ENCODE results near the gene PARD3.
"Not testable (repeated sequence)": the region's sequence is repeated elsewhere in the genome, so short reads cannot be mapped to it uniquely, and the experiment has no call there.

PARD3 gene

DNA sequence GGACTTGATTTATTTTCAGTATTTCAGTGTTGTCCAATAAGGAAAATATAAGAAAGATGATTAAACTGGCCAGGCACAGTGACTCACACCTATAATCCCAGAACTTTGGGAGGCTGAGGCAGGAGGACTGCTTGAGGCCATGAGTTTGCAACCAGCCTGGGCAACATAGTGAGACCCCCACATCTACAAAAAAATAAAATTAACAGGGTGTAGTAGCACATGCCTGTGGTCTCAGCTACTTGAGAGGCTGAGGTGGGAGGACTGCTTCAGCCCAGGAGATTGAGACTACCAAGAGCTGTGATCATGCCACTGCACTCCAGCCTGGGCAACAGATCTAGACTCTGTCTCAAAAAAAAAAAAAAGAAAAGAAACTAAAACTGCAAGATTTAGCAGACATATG lies 138.0 kb downstream of the PARD3 start:
- DNase-seq, result no peak

DNA sequence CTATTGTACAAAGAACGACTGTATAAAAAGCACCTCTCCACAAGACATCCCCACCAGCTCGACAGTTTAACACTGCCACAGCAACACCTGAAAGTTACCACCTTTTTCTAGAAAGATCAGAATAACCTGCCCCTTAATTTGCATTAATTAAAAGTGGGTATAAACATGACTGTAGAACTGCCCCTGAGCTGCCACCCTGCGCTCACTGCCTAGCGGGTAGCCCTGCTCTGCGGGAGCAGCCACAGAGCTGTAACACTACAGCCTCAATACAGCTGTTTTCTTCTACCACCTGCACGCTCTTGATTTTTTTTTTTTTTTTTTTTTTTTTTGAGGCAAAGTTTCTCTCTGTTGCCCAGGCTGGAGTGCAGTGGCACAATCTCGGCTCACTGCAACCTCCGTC lies 140.9 kb downstream of the PARD3 start:
- DNase-seq, result no peak

DNA sequence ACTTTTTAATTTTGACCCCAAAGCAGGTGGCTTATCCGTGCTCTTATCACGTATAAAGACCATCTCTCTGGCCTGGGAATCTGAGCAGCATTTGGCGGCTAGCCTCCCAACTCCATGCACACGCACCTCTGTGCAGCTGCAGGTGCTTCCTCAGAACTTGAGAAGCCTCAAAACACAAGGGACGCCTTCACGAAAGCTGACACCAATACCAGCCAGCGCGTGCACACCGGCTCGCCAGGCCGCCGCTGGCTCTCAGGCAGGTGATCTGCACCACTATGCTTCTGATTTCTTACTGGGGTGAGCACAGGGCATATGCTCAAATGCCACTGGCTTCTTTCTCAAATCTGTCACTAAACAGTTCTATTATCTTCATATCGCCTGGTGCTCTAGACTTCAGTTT lies 145.0 kb downstream of the PARD3 start:
- DNase-seq, result no peak

DNA sequence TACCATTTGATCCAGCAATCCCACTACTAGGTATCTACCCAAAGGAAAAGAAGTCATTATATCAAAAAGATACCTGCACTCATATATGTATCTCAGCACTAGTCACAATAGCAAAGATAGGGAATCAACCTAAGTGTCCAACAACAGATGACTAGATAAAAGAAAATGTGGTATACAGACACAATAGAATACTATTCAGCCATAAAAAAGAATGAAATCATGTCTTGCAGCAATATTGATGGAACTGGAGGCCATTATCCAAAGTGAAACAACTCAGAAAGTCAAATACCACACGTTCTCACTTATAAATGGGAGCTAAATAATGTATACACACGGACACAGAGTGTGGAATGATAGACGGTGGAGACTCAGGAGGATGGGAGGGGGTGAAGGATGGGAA lies 146.0 kb downstream of the PARD3 start:
- DNase-seq, result no peak

DNA sequence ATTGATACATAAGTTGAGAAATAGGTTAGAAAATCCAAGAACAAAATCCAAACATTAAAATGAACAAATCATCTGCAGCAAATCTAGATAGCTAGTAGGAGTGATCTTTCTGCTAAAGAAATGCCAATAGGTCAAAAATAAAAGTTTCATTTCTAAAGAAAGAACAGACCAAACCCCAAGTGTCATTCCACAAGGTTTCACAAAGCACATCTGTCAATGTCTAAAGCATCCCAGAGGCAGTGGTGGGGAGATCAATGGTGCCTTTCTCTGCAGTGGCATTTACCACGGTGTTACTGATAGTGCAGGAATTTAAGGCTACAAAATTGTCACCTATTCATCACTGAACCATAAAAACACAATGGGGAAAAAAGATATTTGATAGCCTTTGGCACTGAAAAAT lies 147.9 kb downstream of the PARD3 start:
- DNase-seq, result no peak

DNA sequence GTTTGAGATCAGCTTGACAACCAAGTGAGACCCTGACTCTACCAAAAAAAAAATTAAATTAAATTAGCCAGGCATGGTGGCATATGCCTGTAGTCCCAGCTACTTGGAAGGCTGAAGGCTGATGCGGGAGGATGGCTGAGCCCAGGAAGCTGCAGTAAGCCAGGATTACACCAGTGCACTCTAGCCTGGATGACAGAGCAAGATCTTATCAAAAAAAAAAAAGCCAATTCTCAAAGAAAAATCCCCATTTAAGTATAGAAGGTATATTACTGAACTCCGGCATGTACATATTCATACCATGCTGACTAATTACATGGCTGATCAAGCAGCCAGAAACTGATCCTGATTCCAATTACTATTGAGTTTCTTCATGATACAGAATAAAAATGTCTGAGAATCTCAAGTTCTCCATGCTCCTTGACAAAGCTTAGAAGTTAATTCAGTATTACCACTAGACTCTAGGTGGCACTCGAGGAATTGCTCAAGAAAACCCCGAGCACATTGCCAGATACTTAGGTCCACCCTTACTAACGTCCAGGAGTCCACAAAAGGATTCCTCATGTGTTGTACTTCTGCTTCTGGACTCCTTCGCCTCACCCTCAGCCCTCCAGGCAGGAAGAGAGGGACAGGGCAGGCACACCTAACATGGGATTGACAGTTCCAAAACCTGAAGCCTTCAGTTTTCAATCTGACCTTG lies 148.9 kb downstream of the PARD3 start:
- DNase-seq, result no peak

DNA sequence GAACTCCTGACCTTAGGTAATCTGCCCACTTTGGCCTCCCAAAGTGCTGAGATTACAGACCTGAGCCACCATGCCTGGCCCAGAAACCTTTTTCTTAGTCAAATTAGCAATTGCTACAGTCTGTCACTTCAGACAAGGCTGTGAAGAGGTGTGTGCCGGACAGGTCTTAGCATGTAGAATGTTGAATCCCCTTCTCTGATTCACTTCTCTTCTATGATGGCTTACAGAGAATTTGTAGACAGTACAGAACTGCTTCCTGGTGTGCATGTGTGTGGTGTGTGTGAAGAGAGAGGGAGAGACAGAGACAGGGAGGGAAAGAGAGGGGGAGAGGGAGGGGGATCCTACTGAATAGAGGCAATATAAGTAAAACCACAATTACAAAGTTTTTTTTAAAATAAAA lies 150.4 kb downstream of the PARD3 start:
- DNase-seq, result no peak

DNA sequence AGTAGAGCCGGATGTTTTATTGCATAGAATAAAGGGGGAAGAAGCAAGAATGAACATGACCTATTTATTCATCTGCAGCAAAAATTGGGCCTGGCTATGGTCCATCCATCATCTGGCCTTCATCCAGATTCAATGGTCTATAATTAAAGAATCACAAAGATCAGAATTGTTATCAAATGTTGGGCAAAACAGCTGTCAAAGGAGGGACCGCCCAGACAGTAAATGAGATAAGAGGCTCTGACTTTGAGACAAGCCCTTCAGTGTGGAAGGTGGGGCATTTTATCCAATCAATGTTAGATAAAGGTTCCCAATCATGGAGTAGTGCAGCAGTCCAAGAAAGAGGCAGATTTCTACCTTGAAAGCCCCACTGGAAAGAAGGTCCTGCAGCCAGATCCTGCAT lies 153.5 kb downstream of the PARD3 start:
- no peak for DNase-seq

DNA sequence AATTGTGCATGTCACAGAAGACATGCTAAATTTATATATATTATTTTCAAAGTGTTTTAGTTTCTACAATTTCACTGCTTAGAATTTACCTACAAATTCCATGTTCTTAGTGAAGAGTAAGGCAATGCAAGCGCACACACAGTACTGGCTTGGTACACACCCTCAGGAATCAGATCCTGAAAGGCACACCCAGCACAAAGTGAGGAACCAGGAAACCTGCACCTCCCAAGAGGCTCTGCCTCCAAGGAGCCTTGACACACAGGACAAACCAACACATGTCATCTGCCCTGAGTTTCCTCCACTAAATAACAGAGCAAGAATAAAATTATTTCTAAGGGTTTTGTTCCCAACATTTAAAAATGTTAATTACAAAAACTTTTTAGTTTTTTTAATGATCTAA lies 156.2 kb downstream of the PARD3 start:
- no peak for DNase-seq

DNA sequence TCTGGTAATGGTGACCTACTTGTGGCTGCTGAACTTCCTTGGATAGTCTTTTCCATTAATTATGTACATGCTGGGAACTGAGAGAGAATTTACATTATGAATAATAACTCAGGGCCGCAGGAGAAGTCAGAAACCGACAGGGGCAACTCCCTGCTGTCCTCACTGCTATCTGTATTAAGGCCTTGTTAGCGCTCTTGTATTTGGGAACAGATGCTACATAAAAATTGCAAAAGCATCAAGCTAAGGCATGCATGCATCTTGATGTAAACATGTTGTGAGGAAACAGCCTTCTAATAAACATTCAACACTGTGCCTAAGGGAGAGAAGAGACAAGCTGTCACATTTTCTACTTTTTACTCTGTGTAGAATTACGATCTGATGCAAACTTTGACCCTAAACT lies 158.4 kb downstream of the PARD3 start:
- DNase-seq, result no peak

DNA sequence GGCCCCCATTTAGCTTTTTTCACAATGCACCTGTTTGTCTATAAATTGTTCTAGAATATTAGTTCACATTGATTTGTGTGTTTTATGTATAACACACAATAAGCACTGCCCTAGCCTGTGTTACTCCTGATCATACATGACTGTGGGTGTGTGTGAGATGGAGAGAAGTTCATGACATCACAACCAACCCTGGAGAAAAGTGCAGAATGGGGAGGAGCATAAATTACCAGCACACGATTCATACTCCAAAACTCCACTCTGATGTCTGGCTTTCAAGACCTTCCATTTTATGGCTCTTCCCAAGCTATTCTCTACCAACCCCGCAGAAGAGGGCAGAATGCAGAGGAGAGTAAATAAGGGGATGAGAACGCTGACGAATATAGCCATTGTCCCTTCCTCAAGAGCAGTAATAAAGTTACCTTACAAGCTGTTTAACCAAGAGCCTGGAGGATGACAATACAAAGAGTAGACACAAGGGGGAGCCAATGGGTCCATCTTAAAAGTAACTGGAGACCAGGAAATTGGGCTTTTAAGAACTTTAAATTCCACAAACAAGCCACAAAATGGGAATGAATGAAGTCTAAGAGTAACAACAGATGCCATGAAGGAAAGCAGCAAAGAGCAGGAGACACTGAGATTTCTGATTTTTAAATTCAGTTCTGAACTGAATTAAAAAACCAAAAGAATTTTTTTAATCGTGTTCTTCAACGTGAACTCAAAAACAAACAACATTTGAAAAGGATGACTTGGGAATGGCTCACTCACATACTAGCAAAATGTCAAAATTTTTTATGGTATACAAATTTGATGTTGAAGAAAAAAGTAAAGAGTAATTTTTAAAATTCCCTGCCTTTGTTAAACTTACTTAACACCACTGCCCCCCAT lies 159.6 kb downstream of the PARD3 start:
- DNase-seq, result no peak

DNA sequence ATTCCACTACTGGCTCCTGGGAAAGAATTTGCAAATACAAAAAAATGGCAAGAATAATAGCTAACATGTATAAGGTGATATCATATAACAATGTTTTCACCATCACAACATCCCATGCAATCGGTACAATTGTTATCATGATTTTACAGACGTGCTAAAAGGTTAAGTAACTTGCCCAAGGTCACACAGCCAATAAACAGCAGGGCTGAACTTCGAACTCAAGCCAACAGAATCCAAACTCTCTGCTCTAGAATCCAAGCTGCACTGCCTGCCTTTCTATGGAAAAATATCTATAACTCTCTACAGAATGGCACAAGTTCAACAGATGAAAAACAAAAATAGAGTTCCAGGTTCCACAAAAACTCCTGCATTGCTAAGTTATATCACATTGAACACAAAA lies 160.9 kb downstream of the PARD3 start:
- DNase-seq, result no peak

DNA sequence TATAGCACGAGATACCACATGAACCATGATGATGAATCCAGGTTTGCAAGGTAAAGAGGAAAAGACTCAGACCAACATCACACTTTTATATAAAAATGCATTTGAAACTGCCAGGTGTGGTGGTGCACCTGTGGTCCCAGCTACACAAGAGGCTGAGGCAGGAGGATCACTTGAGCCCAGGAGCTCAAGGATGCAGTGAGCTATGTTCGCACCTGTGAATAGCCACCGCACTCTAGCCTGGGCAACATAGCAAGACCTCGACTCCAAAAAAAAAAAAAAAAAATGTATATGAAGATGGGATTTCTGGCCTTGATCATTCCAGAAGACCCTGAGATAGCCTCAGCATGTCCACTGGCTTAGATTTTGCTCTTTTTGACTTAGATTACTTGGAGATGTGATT lies 161.6 kb downstream of the PARD3 start:
- no peak for DNase-seq

DNA sequence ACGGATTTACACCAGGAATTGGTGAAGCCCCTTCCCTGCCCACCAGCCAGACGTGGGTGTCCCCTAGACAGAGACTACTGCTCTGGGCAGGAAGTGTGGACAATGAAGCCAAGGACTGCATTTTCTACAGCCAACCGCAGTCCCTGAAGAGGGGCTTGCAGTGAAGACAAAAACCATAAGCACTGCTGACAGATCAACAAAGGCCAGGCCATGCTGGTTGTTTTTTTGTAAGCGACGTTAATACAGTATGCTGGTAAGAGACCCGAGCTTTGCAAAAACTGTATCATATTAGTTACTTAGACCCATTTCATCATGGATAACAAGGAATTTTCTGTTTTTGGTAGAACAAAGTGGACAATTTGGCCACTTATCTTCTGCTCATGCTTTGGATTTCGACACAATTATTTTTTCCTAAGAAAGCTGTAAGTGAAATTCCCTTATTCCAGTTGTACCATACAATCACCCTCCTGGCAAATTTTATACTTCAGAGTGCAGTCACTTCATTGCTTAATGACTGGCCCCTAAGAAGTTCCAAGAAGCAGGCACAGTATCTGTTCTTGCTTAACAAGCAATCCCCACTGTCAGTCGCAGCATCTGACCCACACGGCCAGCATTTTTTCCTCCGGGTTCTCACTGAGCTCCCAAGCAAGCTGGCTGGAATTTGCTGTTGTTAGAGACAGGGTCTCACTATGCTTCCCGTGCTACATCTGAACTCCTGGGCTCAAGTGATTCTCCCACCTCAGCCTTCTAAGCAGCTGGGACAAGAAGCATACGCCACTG lies 163.5 kb downstream of the PARD3 start:
- DNase-seq, result no peak

DNA sequence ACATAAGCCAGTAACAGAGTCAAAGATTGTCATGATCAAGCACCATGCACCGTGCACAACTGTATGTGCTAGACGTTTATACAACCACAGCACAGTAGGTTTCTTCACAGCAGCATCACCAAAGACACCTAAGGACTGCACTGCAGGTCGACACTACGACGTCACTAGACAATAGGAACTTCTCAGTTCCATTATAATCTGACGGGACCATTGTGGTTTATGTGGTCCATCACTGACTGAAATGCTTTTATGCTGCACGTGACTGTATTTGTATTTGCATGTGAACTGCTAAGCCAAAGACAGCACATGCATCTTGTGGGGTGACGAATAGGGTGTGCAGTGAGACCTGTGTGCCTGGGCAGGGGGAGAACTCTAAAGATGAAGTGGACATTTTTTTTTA lies 164.9 kb downstream of the PARD3 start:
- DNase-seq, result no peak

DNA sequence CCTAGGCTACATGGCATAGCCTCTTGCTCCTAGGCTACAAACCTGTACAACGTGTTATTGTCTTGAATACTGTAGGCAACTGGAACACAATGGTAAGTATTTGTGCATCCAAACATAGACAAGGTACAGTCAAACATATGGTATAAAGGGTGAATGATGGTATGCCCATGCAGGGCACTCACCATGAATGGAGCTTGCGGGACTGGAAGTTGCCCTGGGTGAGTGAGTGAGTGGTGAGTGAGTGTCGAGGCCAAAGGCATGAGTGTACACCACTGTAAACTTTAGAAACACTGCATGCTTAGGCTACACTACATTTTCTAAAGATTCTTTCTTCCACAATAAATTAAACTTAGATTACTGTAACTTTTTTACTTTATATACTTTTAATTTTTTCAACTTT lies 165.7 kb downstream of the PARD3 start:
- DNase-seq, result no peak

DNA sequence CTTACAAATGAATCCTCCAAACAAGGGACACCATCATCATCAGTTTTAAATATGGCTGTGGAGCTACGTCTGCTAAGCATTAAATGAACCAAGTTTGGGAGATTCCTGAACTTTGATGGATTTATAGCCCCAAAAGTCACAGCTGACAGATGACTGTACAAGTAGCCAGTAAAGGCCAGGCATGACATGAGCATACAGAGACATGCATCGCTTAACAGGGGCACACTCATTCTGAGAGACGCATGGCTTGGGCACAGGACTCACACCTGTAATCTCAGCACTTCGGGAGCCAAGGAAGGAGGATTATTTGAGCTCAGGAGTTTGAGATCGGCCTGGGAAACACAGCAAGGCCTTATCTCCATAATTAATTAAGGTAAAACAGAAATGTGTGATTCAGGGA lies 166.2 kb downstream of the PARD3 start:
- DNase-seq, result no peak

DNA sequence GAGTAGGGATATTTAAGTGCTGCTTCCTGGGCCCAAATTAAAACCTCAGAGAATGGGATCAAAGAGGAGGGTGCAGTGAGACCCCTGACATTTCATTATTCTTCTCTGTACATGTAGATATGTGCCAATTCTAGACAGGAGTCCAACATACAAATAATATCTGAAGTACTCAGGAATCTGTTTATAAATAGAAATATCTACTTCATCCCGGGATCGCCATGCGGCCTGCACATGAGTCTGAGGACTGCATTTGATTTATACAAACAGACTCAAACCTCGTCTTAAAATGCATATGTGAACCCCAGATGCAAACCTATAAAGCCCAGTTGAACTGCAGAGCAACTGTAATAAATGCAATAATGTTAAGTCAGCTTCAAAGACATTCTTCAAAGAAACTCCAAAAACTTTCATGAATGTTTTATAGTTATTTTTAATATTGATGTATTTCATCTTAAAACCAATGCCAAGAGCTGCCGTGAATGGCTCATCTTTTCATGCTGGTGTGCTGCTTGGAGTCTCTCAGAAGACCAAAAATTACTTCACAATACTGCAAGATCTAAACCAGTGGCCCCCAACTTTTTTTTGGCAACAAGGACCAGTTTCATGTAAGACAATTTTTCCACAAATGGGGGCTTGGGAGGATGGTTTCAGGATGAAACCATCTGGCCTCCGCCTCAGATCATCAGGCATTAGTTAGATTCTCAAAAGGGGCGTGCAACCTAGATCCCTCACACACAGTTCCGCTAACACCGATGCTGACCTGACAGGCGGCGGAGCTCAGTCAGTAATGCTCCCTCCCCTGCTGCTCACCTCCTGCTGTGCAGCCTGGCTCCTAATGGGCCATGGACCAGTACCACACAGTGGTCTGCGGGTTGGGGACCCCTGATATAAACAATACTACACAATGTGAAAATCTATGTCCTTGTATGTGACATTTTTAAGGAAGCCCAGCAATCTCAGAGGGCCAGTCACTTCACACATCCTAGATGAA lies 166.9 kb downstream of the PARD3 start:
- DNase-seq, result no peak

DNA sequence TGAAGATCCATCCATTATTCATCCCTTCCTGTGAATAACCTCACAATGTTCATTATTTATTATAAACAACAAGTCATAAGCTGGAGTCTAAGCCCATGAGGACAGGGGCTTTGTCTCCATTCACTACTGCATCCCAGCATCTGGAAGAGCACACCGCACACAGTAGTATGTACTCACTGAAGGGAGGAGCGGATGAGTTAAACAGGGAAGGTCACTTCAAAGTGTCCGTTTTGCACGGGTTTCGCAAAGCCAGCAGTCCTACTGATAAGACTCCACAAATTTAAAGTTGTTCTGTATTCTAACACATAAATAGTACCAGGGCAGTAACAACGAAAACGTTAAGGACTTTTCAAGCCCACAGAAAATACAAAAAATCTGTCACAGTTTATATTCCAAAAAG lies 167.9 kb downstream of the PARD3 start:
- no peak for DNase-seq

DNA sequence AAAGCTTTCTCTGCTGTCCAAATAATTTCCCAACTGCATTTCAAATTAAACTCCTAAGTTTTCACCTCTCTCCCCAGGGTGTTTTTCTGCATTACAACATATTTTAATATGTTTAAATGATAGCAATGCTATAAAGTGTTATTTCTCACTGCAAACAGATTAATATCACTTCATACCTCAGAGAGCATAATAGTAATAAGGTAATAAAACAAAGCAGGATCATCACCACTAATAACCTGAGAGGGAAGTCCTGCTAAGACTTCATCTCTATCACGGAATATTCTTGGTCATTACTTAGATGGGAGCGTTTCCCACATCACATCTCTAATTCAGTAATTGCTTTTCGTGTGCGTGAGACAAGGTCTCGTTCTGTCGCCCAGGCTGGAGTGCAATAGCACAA lies 168.8 kb downstream of the PARD3 start:
- no peak for DNase-seq

DNA sequence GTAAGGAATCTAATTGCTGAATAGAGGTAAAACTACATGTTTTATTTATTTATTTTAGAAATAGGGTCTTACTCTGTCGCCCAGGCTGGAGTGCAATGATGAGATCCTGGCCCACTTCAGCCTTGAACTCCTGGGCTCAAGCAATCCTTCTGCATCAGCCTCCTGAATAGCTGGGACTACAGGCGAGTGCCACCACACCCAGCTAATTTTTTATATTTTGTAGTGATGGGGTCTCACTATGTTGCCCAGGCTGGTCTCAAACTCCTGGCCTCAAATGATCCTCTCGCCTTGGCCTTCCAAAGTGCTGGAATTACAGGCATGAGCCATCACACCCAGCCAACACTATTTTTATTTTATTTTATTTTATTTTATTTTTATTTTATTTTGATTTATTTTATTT lies 170.3 kb downstream of the PARD3 start:
- DNase-seq, result not testable (repeated sequence)

DNA sequence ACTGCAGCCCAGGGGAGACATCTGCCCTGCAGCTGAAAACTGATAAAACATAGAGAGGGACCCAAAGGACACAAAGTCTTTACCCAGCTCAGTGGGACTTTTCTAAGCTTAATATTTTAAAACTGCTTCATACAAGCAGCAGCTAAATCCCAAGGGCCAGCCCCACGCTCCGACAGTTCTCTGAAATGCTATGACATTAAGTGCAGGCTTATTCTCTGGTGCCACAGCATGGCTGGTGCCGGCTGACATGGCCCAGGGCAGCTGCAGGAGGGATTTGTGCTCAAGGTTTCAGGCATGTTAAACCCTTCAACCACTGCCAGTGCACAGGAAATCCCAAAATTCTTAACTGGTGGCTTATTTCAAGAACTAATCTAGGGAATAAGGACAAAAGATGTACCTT lies 170.9 kb downstream of the PARD3 start:
- no peak for DNase-seq

DNA sequence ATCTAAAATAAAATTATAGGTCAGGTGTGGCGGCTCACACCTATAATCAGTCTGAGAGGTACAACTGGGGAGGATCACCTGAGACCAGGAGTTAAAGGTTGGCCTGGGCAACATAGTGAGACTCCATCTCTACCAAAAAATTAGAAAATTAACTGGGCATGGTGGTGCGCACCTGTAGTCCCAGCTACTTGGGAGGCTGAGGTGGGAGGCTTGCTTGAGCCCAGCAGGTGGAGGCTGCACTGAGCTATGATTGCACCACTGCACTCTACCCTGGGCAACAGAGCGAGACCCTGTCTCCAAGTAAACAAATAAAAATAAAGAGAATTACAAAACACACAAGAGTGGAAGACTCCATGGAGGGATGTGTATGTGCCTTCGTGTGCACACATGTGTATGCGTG lies 171.5 kb downstream of the PARD3 start:
- DNase-seq, result no peak
